ENCODE results near the gene TTC24. TPM values are rescaled to one million over a fixed set of nuclear protein-coding genes. Genes with fewer than 3 reads are reported as not detected.

The TTC24 gene
- polyA plus RNA-seq, 1 donor from 2014 or later, result not detected

GRCh38 chr1:156549390-156549789, 30.1 kb upstream of the TTC24 start:
- no peaks in the 10 kb centered on the region for H3K27me3 ChIP-seq (ENCODE audit: insufficient read depth, low read depth, low read length)
- no peak overlapping the region for H2AFZ ChIP-seq (ENCODE audit: low read depth, low read length)
- H3K9ac ChIP-seq (ENCODE audit: low read length), result no peak overlapping the region
- TF ChIP-seq EZH2 (IDR thresholded peaks at IDR 0.05; ENCODE audit: borderline replicate concordance, insufficient read depth, low read length, poor library complexity, severe bottlenecking), result no peak
- TF ChIP-seq POLR2AphosphoS5 (IDR thresholded peaks at IDR 0.05), result no peak
- TF ChIP-seq MXI1 (conservative IDR thresholded peaks at IDR 0.05; ENCODE audit: poor library complexity, severe bottlenecking), result no peak
- no peak for TF ChIP-seq RAD21 (conservative IDR thresholded peaks at IDR 0.05)
- TF ChIP-seq EP300 (conservative IDR thresholded peaks at IDR 0.05; ENCODE audit: poor library complexity, severe bottlenecking), result no peak
- no peak for TF ChIP-seq CTCF (IDR thresholded peaks at IDR 0.05; ENCODE audit: poor library complexity, severe bottlenecking)
- TF ChIP-seq REST (IDR thresholded peaks at IDR 0.05; ENCODE audit: borderline replicate concordance), result no peak
- TF ChIP-seq TAF1 (IDR thresholded peaks at IDR 0.05; ENCODE audit: low read depth), result no peak
- no peak for TF ChIP-seq SMC3 (conservative IDR thresholded peaks at IDR 0.05; ENCODE audit: poor library complexity)
- H4K20me1 ChIP-seq (ENCODE audit: insufficient read depth), result no peaks in the 10 kb centered on the region
- H3K27ac ChIP-seq (ENCODE audit: low read length), result no peak overlapping the region
- no peak overlapping the region for H3K4me3 ChIP-seq (ENCODE audit: low read length)
- no peaks in the 10 kb centered on the region for H3K36me3 ChIP-seq (ENCODE audit: insufficient read depth, low read length)
- H3K9me3 ChIP-seq (ENCODE audit: low read length), result no peaks in the 10 kb centered on the region
- no peak overlapping the region for H3K4me2 ChIP-seq (ENCODE audit: low read length)
- H3F3A ChIP-seq (ENCODE audit: insufficient read depth, low read length, poor library complexity, severe bottlenecking), result no peaks in the 10 kb centered on the region
- no peaks in the 10 kb centered on the region for H3K9me2 ChIP-seq (ENCODE audit: insufficient read depth, low read length)
- no peaks in the 10 kb centered on the region for H3K79me2 ChIP-seq (replicated peaks; ENCODE audit: insufficient read depth, low read length)

- H3K4me2 ChIP-seq (ENCODE audit: low read length), result no peak overlapping the region
- H3K9me2 ChIP-seq (ENCODE audit: insufficient read depth, low read length), result no peaks in the 10 kb centered on the region
- H2AFZ ChIP-seq (ENCODE audit: low read depth, low read length), result no peak overlapping the region
- H4K20me1 ChIP-seq (ENCODE audit: insufficient read depth), result no peaks in the 10 kb centered on the region
- H3F3A ChIP-seq (ENCODE audit: insufficient read depth, low read length, poor library complexity, severe bottlenecking), result no peaks in the 10 kb centered on the region
- H3K27ac ChIP-seq (ENCODE audit: low read length), result no peak overlapping the region
- TF ChIP-seq TAF1 (IDR thresholded peaks at IDR 0.05; ENCODE audit: low read depth), result no peak
- TF ChIP-seq EP300 (conservative IDR thresholded peaks at IDR 0.05; ENCODE audit: poor library complexity, severe bottlenecking), result no peak
- TF ChIP-seq MXI1 (conservative IDR thresholded peaks at IDR 0.05; ENCODE audit: poor library complexity, severe bottlenecking), result no peak
- TF ChIP-seq EZH2 (IDR thresholded peaks at IDR 0.05; ENCODE audit: borderline replicate concordance, insufficient read depth, low read length, poor library complexity, severe bottlenecking), result no peak
- TF ChIP-seq POLR2AphosphoS5 (IDR thresholded peaks at IDR 0.05), result no peak
- no peak for TF ChIP-seq REST (IDR thresholded peaks at IDR 0.05; ENCODE audit: borderline replicate concordance)
- no peak for TF ChIP-seq RAD21 (conservative IDR thresholded peaks at IDR 0.05)
- no peak for TF ChIP-seq CTCF (IDR thresholded peaks at IDR 0.05; ENCODE audit: poor library complexity, severe bottlenecking)
- TF ChIP-seq SMC3 (conservative IDR thresholded peaks at IDR 0.05; ENCODE audit: poor library complexity), result no peak
- no peak overlapping the region for H3K9ac ChIP-seq (ENCODE audit: low read length)
- H3K79me2 ChIP-seq (replicated peaks; ENCODE audit: insufficient read depth, low read length), result no peaks in the 10 kb centered on the region
- no peaks in the 10 kb centered on the region for H3K9me3 ChIP-seq (ENCODE audit: low read length)
- no peak overlapping the region for H3K4me3 ChIP-seq (ENCODE audit: low read length)
- no peaks in the 10 kb centered on the region for H3K36me3 ChIP-seq (ENCODE audit: insufficient read depth, low read length)
- H3K27me3 ChIP-seq (ENCODE audit: insufficient read depth, low read depth, low read length), result no peaks in the 10 kb centered on the region
Measured at GRCh38 chr1:156549831-156550230, 29.7 kb upstream of the TTC24 start.

Data from neural cell (in vitro differentiated cells).